HG03039 (cell line): ENCODE results near the gene RBM8A.

Experiments
- ATAC-seq: cut with Tn5 transposase; IDR thresholded peaks from one replicate; pipeline ENCODE4 v1.9.1; 2021; ENCODE audit warnings: mild to moderate bottlenecking, moderate library complexity; ENCODE audit not compliant: unreplicated experiment

RBM8A gene

GRCh38 chr1:145918144-145918991, 8.9 kb downstream of the RBM8A start, which contains the start of gene PEX11B:
TSS of gene PEX11B (minus strand) at chr1:145918717. CDS start at chr1:145918688, 29 bp downstream.
- ATAC-seq, result peak; percentile 78

GRCh38 chr1:145917595-145917994, 9.7 kb downstream of the RBM8A start:
- no peak for ATAC-seq

GRCh38 chr1:145916745-145917144, 10.5 kb downstream of the RBM8A start:
- ATAC-seq, result no peak

- ATAC-seq, result no peak
These were observed 15.1 kb downstream of the RBM8A start for GRCh38 chr1:145912128-145912641.

- no peak for ATAC-seq
These were observed 18.6 kb downstream of the RBM8A start for GRCh38 chr1:145908653-145909052.

- no peak for ATAC-seq
These were observed 20.1 kb downstream of the RBM8A start for GRCh38 chr1:145906954-145907753.

- no peak for ATAC-seq
These were observed 25.8 kb downstream of the RBM8A start for GRCh38 chr1:145901312-145902021.

- ATAC-seq, result no peak
These were observed 28.5 kb downstream of the RBM8A start for GRCh38 chr1:145898756-145899155.

GRCh38 chr1:145897969-145898368, 29.3 kb downstream of the RBM8A start:
- ATAC-seq, result no peak

- ATAC-seq, result no peak
These were observed 31.8 kb downstream of the RBM8A start for GRCh38 chr1:145895471-145895870.

GRCh38 chr1:145893306-145894055, 33.8 kb downstream of the RBM8A start:
- no peak for ATAC-seq

- no peak for ATAC-seq
These were observed 34.7 kb downstream of the RBM8A start for GRCh38 chr1:145892486-145893087.

GRCh38 chr1:145891587-145892485, 35.4 kb downstream of the RBM8A start:
- ATAC-seq, result no peak

GRCh38 chr1:145891143-145891542, 36.1 kb downstream of the RBM8A start:
- no peak for ATAC-seq

GRCh38 chr1:145889722-145890121, 37.6 kb downstream of the RBM8A start:
- ATAC-seq, result no peak

GRCh38 chr1:145887631-145888030, 39.7 kb downstream of the RBM8A start:
- no peak for ATAC-seq

GRCh38 chr1:145886816-145887215, 40.5 kb downstream of the RBM8A start:
- no peak for ATAC-seq

- ATAC-seq, result no peak
These were observed 40.9 kb downstream of the RBM8A start for GRCh38 chr1:145886390-145886789.

- peak; percentile 96 for ATAC-seq
These were observed 41.5 kb downstream of the RBM8A start, which contains the start of gene ANKRD35 for GRCh38 chr1:145885738-145886287. TSS of gene ANKRD35 (minus strand) at chr1:145885866. CDS start at chr1:145885758, 108 bp downstream.
